NCI-H2081 treated with DMSO at 0.1 percent for 48 hours (cell line): Measurements from ENCODE around the gene PGAM2.

Experiments used
- DNase-seq: peaks from one replicate; lab custom pipeline; 2025; lab: John Stamatoyannopoulos, UW

The PGAM2 gene

GRCh38 chr7:44066111-44066460, 719 bp upstream of the PGAM2 start:
- no peak for DNase-seq

- DNase-seq: no peak
Observed at GRCh38 chr7:44064791-44065430, 456 bp downstream of the PGAM2 start.

GRCh38 chr7:44063894-44064651, 1.3 kb downstream of the PGAM2 start:
- DNase-seq: no peak

GRCh38 chr7:44063547-44063893, 1.8 kb downstream of the PGAM2 start:
- DNase-seq: no peak

- no peak for DNase-seq
Observed at GRCh38 chr7:44062903-44063295, 2.5 kb downstream of the PGAM2 start.

- no peak for DNase-seq
Observed at GRCh38 chr7:44062180-44062902, 3.0 kb downstream of the PGAM2 start.

GRCh38 chr7:44061645-44062179, 3.7 kb downstream of the PGAM2 start:
- DNase-seq: no peak

GRCh38 chr7:44060948-44061644, 4.3 kb downstream of the PGAM2 start:
- no peak for DNase-seq

GRCh38 chr7:44060091-44060947, 5.0 kb downstream of the PGAM2 start:
- DNase-seq: no peak

- DNase-seq: no peak
Observed at GRCh38 chr7:44059219-44060090, 5.9 kb downstream of the PGAM2 start.

GRCh38 chr7:44058759-44059218, 6.6 kb downstream of the PGAM2 start:
- no peak for DNase-seq

- no peak for DNase-seq
Observed at GRCh38 chr7:44057849-44058758, 7.3 kb downstream of the PGAM2 start.

- no peak for DNase-seq
Observed at GRCh38 chr7:44057181-44057848, 8.1 kb downstream of the PGAM2 start.

- DNase-seq: no peak
Observed at GRCh38 chr7:44056681-44057080, 8.7 kb downstream of the PGAM2 start.

GRCh38 chr7:44052771-44053365, 12.5 kb downstream of the PGAM2 start:
- DNase-seq: no peak

- DNase-seq: no peak
Observed at GRCh38 chr7:44051611-44052220, 13.7 kb downstream of the PGAM2 start.

- DNase-seq: no peak
Observed at GRCh38 chr7:44050915-44051560, 14.3 kb downstream of the PGAM2 start.
